ENCODE measurements around the gene SCN2A. TPM values are rescaled to one million over a fixed set of nuclear protein-coding genes. Genes with fewer than 3 reads are reported as not detected.

SCN2A gene
- total RNA-seq, 1 experiment from 2014 or later: 0.15 TPM

GRCh38 chr2:165307317-165307716, 68.1 kb downstream of the SCN2A start:
- no peak overlapping the region for H3K4me3 ChIP-seq
- BruUV-seq (replicated peaks): no TSS peak
- CTCF ChIA-PET: no interaction called here

GRCh38 chr2:165311949-165312348, 72.7 kb downstream of the SCN2A start:
- Histone ChIP-seq H3K36me3 (ENCODE audit: low read depth) (no peaks in the 10 kb centered on the region), H3F3A (ENCODE audit: insufficient read depth, low read depth) (no peaks in the 10 kb centered on the region), H3K27ac (no peak overlapping the region), H3K4me3 (no peak overlapping the region), H4K20me1 (ENCODE audit: insufficient read depth) (no peaks in the 10 kb centered on the region), H3K79me2 (ENCODE audit: low read depth) (no peaks in the 10 kb centered on the region), H3K9me3 (ENCODE audit: insufficient read depth, low read depth) (no peaks in the 10 kb centered on the region), H2AFZ (no peak overlapping the region), H3K27me3 (ENCODE audit: insufficient read depth, low read depth) (no peaks in the 10 kb centered on the region), H3K9me2 (ENCODE audit: insufficient read depth) (no peaks in the 10 kb centered on the region), H3K4me2 (no peak overlapping the region), H3K4me1 (replicated peaks; ENCODE audit: insufficient read depth) (no peaks in the 10 kb centered on the region)
- no TSS peak for BruUV-seq (replicated peaks)
- DNase-seq: no peak
- POLR2A ChIA-PET (ENCODE audit: unreplicated experiment): no interaction called here
- CTCF ChIA-PET: no interaction called here
- TF ChIP-seq EZH2 (IDR thresholded peaks at IDR 0.05; ENCODE audit: low read depth): no peak
- TF ChIP-seq, protein P1, sequence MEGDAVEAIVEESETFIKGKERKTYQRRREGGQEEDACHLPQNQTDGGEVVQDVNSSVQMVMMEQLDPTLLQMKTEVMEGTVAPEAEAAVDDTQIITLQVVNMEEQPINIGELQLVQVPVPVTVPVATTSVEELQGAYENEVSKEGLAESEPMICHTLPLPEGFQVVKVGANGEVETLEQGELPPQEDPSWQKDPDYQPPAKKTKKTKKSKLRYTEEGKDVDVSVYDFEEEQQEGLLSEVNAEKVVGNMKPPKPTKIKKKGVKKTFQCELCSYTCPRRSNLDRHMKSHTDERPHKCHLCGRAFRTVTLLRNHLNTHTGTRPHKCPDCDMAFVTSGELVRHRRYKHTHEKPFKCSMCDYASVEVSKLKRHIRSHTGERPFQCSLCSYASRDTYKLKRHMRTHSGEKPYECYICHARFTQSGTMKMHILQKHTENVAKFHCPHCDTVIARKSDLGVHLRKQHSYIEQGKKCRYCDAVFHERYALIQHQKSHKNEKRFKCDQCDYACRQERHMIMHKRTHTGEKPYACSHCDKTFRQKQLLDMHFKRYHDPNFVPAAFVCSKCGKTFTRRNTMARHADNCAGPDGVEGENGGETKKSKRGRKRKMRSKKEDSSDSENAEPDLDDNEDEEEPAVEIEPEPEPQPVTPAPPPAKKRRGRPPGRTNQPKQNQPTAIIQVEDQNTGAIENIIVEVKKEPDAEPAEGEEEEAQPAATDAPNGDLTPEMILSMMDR (conservative IDR thresholded peaks at IDR 0.05): no peak
- intact Hi-C loops (cut with micrococcal nuclease; ENCODE audit: unreplicated experiment): no loop called here

More at GRCh38 chr2:165307317-165307716, 68.1 kb downstream of the SCN2A start:
- Histone ChIP-seq H3K4me2 (no peak overlapping the region), H4K20me1 (ENCODE audit: insufficient read depth) (no peaks in the 10 kb centered on the region), H3K36me3 (ENCODE audit: low read depth) (no peaks in the 10 kb centered on the region), H2AFZ (no peak overlapping the region), H3F3A (ENCODE audit: insufficient read depth, low read depth) (no peaks in the 10 kb centered on the region), H3K9me3 (ENCODE audit: insufficient read depth, low read depth) (no peaks in the 10 kb centered on the region), H3K9me2 (ENCODE audit: insufficient read depth) (no peaks in the 10 kb centered on the region), H3K79me2 (ENCODE audit: low read depth) (no peaks in the 10 kb centered on the region), H3K27ac (no peak overlapping the region), H3K4me1 (replicated peaks; ENCODE audit: insufficient read depth) (no peaks in the 10 kb centered on the region), H3K27me3 (ENCODE audit: insufficient read depth, low read depth) (no peaks in the 10 kb centered on the region)
- intact Hi-C loops (cut with micrococcal nuclease; ENCODE audit: unreplicated experiment): loop anchor here (10.0 kb wide), 2 partner anchors 63 to 293 kb away; no protein-coding TSS in a partner anchor
- POLR2A ChIA-PET (ENCODE audit: unreplicated experiment): no interaction called here
- TF ChIP-seq, protein P1 (conservative IDR thresholded peaks at IDR 0.05): no peak
- TF ChIP-seq EZH2 (IDR thresholded peaks at IDR 0.05; ENCODE audit: low read depth): no peak
- DNase-seq: no peak

DNA sequence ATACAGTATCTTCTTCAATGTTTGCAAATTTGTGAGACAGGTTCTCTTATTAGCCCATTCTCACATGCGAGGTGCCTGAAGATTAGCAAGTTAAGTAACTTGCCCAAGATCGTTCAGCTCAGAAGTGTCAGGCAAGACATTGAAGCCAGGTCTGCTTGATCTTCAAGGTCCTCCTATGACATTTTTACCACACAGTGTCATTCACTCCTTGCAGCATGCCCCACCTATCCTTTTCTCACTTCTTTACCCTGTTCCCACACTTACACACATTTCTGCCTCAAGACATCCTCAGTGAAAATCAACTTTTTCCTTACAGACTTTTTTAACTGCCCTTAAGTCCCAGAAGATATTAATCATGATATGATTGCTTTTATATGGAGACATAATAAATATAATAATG, 73.8 kb downstream of the SCN2A start:
- CTCF ChIA-PET: no interaction called here

More for the DNA sequence above, 73.8 kb downstream of the SCN2A start:
- Histone ChIP-seq H3K27me3 (ENCODE audit: insufficient read depth, low read depth) (no peaks in the 10 kb centered on the region), H4K20me1 (ENCODE audit: insufficient read depth) (no peaks in the 10 kb centered on the region), H3K9me2 (ENCODE audit: insufficient read depth) (no peaks in the 10 kb centered on the region), H2AFZ (no peak overlapping the region), H3K4me2 (no peak overlapping the region), H3K79me2 (ENCODE audit: low read depth) (no peaks in the 10 kb centered on the region), H3F3A (ENCODE audit: insufficient read depth, low read depth) (no peaks in the 10 kb centered on the region), H3K27ac (no peak overlapping the region), H3K4me1 (replicated peaks; ENCODE audit: insufficient read depth) (no peaks in the 10 kb centered on the region), H3K4me3 (no peak overlapping the region), H3K9me3 (ENCODE audit: insufficient read depth, low read depth) (no peaks in the 10 kb centered on the region), H3K36me3 (ENCODE audit: low read depth) (no peaks in the 10 kb centered on the region)
- TF ChIP-seq, protein P1 (conservative IDR thresholded peaks at IDR 0.05): no peak
- no peak for TF ChIP-seq EZH2 (IDR thresholded peaks at IDR 0.05; ENCODE audit: low read depth)
- POLR2A ChIA-PET (ENCODE audit: unreplicated experiment): no interaction called here
- BruUV-seq (replicated peaks): no TSS peak
- intact Hi-C loops (cut with micrococcal nuclease; ENCODE audit: unreplicated experiment): no loop called here
- DNase-seq: no peak
